HEK293T (cell line): ENCODE measurements around the gene SUCLG1.

Experiments
- ARNT ChIP-seq: fragments of 450-650 bp; IDR thresholded peaks from 2 replicates; pipeline ENCODE4 v1.6.1; 2017; ENCODE audit warnings: mild to moderate bottlenecking
- BHLHE40 ChIP-seq: fragments of 450-650 bp; IDR thresholded peaks from 2 replicates; pipeline ENCODE4 v1.6.1; 2016; ENCODE audit warnings: mild to moderate bottlenecking, moderate library complexity, borderline replicate concordance
- CTBP1 ChIP-seq: fragments of 450-650 bp; IDR thresholded peaks from 2 replicates; pipeline ENCODE4 v1.6.1; 2016; ENCODE audit warnings: borderline replicate concordance
- ELF4 ChIP-seq: fragments of 450-650 bp; IDR thresholded peaks from 2 replicates; pipeline ENCODE4 v1.6.1; 2017; ENCODE audit warnings: antibody characterized with exemption
- FOXA1 ChIP-seq: fragments of 450-650 bp; IDR thresholded peaks from 2 replicates; pipeline ENCODE4 v1.6.1; 2016; ENCODE audit warnings: mild to moderate bottlenecking
- FOXK2 ChIP-seq: fragments of 450-650 bp; IDR thresholded peaks from 2 replicates; pipeline ENCODE4 v1.6.1; 2016; ENCODE audit warnings: mild to moderate bottlenecking
- FOXM1 ChIP-seq: fragments of 450-650 bp; IDR thresholded peaks from 2 replicates; pipeline ENCODE4 v1.6.1; 2017; ENCODE audit warnings: mild to moderate bottlenecking, borderline replicate concordance
- PKNOX1 ChIP-seq: fragments of 450-650 bp; IDR thresholded peaks from 2 replicates; pipeline ENCODE4 v1.6.1; 2016
- SP1 ChIP-seq: fragments of 450-650 bp; IDR thresholded peaks from 2 replicates; pipeline ENCODE4 v1.6.1; 2017
- SUZ12 ChIP-seq: fragments of 450-650 bp; IDR thresholded peaks from 2 replicates; pipeline ENCODE4 v1.6.1; 2016; ENCODE audit warnings: mild to moderate bottlenecking
- TARDBP ChIP-seq: fragments of 450-650 bp; IDR thresholded peaks from 2 replicates; pipeline ENCODE4 v1.6.1; 2016
- ZNF384 ChIP-seq: fragments of 450-650 bp; IDR thresholded peaks from 2 replicates; pipeline ENCODE4 v1.6.1; 2016

- TF ChIP-seq FOXK2: no peak
- no peak for TF ChIP-seq ELF4
- TF ChIP-seq ARNT: no peak
- no peak for TF ChIP-seq SP1
- TF ChIP-seq TARDBP: no peak
- no peak for TF ChIP-seq SUZ12
- no peak for TF ChIP-seq PKNOX1
- no peak for TF ChIP-seq BHLHE40
- no peak for TF ChIP-seq ZNF384
- no peak for TF ChIP-seq FOXA1
- TF ChIP-seq FOXM1: no peak
- no peak for TF ChIP-seq CTBP1
These were observed 32.7 kb upstream of the SUCLG1 start for GRCh38 chr2:84491741-84492140.
